HG02884 (cell line): ENCODE data around the gene IFNA8.
"Not testable (repeated sequence)": the region's sequence is repeated elsewhere in the genome, so short reads cannot be mapped to it uniquely, and the experiment has no call there.

Experiments used
- ATAC-seq: cut with Tn5 transposase; IDR thresholded peaks from one replicate; pipeline ENCODE4 v1.9.1; 2021; ENCODE audit warnings: mild to moderate bottlenecking, moderate library complexity; ENCODE audit not compliant: unreplicated experiment

The IFNA8 gene

DNA sequence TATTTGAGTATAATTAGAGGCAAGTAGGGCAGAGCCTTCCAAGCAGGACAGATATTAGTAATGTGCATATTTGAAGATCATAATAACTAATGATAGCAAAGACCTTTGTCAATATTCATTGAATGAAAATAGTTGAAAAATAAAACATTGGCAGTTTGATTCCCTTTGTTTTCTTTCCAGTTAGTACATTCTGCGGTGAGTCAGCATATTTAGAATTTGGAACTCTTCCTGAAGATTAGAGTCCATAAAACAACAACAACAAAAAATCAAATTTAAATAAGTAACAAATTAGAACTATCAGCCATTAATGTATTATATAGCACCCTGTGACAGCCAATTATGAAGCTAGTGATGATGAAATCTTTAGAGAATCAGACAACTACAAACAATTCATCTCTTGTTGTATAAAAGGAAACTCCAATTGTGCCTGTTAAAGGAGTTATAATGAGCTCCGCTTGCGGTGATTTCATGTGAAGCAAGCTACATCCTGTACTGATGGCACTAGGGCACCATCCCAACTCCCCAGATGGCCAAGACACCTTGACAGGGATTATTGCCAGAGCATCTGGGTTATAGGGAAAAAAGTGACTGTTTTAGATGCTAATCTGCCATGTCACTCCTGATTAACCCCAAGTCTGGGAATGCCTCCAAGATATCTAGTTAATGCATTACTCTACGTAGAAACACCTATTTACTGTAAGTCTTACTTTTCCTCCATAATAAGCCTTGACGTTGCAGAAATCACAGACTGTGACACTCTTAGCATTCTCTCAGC, 6.8 kb downstream of the IFNA8 start:
- ATAC-seq: no peak

DNA sequence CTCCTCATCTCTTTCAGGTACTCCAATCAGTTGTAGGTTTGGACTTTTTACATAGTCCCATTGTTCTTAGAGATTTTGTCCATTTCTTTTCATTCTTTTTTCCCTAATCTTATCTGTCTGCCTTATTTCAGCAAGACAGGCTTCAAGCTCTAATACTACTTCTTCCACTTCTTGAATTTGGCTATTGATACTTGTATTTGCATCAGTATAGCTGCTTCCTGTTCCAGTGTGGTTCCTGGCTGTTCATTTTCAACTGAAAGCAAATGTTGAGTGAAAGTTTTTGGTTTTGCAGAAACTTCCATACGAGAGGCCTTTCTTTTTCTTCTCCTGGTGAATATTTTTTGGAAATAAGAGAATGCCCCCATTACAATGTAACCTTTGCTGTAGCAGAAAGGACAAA, 19.3 kb downstream of the IFNA8 start:
- peak; percentile 65 for ATAC-seq

DNA sequence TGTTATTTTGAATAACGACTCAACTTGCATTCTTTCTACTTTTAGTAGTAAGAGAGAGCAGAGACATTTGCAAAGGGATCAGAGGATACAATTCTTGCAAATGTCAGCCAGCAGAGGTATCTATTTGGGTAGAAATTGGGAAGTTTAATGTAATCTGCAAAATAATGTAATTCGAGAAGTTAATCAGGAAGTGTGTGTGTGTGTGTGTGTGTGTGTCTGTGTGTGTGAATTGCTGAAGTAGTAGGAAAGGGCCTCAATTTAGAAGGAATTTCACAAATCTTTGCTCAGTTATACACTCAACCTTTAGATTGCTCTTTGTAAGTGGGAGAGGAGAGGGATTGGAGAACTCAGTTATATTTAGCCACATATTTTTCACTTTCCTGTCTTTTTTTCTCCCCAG, 20.3 kb downstream of the IFNA8 start:
- no peak for ATAC-seq

- ATAC-seq: peak; percentile 53
Measured at GRCh38 chr9:21432672-21433425, 23.9 kb downstream of the IFNA8 start.

DNA sequence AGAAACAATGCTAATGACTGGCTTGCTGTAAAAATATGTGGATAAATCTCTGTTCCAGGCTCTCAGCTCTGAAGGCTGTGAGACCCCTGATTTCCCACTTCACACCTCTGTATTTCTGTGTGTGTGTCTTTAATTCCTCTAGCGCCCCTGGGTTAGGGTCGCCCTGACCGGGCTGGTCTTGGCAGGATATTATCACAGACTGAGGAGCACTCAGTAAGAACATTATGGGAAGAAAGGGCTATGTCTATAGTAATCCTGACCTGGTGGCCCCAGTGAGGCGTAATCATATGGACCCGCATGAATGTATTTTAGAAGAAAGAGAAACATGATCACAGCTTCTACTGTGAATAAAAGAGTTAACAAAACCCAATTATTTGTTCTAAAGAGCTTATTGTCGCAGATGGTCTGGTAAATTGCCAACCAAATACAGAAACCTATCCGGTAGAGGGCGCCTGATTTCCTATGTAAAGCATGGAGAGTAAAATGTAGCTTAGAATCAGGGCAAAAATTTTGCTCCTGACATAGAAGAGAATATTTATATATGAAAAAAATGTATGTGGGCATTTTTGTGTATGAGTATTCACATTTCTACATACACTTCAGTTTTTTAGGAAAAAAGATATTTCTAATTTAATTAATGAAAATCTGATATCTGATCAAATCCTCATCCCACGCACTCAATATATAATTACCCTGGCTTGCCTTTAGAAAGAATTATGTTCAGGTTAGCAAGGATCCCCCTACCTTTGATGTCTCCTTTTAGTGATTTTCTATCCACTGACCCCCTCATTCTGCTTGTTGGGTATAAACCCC, 25.5 kb downstream of the IFNA8 start:
- no peak for ATAC-seq

GRCh38 chr9:21435015-21435383, 26.1 kb downstream of the IFNA8 start:
- ATAC-seq: not testable (repeated sequence)

- ATAC-seq: no peak
Measured at GRCh38 chr9:21440139-21440538, 31.2 kb downstream of the IFNA8 start, which contains the start of gene IFNA1. TSS of gene IFNA1 (plus strand) at chr9:21440439. CDS start at chr9:21440508, 69 bp downstream.

DNA sequence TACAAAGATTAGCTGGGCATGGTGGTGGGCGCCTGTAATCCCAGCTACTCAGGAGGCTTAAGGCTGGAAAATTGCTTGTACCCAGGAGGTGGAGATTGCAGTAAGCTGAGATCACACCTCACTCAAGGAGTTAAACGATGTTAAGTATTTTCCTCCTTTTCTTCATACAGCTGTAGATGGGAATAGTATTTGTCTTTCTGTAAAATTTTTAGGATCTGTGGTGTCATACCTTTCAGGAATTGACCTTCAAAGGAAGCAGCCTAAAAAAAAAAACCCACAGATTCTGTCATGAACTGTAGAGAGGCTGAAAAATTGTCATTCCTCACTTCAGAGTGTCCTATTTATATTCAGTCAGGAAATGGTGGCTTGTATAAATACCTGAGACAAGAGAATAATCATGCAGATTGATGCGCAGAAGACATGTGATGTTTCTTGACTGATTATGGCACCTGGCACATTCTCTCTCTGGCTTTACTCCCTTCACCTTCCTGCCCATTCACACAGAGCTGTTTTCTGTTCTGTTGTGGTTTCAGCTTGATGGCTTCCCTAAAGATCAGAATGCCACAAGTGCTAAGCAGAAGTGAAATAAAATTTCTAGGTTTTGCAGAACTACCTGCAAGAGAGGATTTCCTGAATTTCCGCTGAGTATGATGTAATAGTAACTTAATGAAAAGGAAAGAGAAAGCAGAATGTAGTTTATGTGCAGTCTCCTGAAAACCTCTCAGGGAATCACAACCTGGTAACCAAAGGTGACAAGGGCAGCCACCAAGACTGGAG, 35.1 kb downstream of the IFNA8 start:
- peak; percentile 86 for ATAC-seq

DNA sequence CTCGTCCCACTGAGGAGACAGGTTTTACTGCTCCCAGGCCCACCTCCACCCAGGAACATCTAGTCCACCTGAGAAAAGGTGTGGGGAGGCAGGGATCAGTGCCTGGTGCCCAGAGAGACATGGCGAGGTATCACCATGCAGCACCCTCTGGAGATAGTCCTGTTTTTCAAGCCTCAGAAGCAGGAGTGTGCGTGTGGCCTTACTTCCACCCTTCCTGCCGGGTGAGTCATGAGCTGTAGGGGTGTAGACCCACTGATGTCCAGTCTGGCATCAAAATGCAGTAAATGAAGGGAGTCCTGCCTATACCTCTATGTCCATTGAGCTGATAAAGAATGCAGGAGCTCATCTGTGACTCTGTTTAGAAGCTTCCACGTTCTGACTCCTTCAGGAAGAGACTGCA, 40.4 kb downstream of the IFNA8 start:
- ATAC-seq: not testable (repeated sequence)

DNA sequence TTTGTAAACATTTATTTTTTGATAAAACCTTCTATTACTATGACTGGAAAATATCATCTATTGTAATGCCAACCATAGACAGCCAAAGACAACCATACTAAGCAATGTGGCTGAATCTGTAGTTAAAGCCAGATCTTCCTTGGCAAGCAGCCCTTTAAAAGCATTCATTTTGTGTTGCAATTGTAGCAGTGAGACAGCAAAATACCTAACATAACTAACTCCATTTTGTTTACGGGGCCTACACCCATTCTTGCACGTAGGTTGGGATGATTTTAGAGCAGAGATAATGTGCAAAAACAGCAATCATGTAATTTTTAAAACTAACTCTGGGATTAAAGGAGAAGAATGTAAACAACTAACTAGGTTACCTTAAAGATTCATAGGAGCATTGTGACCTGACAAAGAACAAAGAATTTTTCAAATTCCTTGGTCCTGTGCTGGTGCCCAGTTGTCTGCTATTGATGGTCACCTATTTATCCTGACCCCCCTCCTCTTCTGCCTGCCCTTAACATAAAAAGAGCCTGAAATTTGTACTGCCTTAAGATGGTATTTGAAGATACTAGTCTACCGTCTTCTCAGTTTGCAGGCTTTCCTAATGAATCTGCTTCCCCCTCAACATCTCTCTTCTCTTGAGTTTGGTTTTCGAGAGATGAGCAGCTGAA, 41.9 kb downstream of the IFNA8 start:
- ATAC-seq: no peak

DNA sequence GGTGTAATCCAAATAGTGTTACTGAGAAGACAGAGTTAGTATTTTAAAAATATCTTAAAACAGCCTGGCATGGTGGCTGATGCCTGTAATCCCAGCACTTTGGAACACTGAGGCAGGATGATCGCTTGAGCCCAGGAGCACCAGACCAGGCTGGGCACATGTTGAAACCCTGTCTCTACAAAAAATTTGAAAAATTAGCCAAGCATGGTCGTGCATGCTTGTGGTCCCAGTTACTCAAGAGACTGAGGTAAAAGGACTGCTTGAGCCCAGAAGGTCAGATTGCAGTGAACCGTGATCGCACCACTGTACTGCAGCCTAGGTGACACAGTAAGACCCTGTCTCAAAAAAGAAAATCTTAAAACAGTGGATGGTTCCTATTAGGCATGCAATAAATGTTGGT, 43.8 kb downstream of the IFNA8 start:
- ATAC-seq: no peak

- ATAC-seq: no peak
Measured at GRCh38 chr9:21454149-21454548, 45.2 kb downstream of the IFNA8 start.

GRCh38 chr9:21455320-21455719, 46.4 kb downstream of the IFNA8 start:
- peak; percentile 97 for ATAC-seq
